HepG2 (cell line): ENCODE data around the gene VPS52. TPM values are rescaled to one million over a fixed set of nuclear protein-coding genes. Genes with fewer than 3 reads are reported as not detected.
A peak's percentile ranks its signal among the peaks of the same experiment; 100 is the strongest.

Experiments used
- ATAC-seq: fragments of 200-7000 bp; cut with Tn5 transposase; 3 replicates; pipeline ENCODE4 v1.9.1; 2020; ENCODE audit warnings: mild to moderate bottlenecking, moderate library complexity
- BruUV-seq: library from RNA; stranded (reverse); fragments of 400-500 nt; replicated peaks from 2 replicates; lab custom pipeline; 2021; lab: Mats Ljungman, UMichigan
- CTCF ChIA-PET: fragments of 300-600 bp; formaldehyde crosslinking; extraction: SDS; loops from one replicate; lab custom pipeline; 2021; ENCODE audit warnings: low total read pairs, inconsistent platforms, low intra/inter-chr PET ratio; lab: Yijun Ruan, JAX
- POLR2A ChIA-PET: fragments of 350-600 bp; sonication (Branson Sonifier 250); formaldehyde crosslinking; loops from one replicate; lab custom pipeline; 2020; ENCODE audit warnings: antibody characterized with exemption, inconsistent platforms; lab: Yijun Ruan, JAX
- DNase-seq: peaks from one replicate; pipeline ENCODE4 v3.0.0-alpha.2; 2015; ENCODE audit warnings: low spot score
- FAIRE-seq: peaks from 3 replicates; lab custom pipeline; 2011; peaks lifted over from hg19 to GRCh38; lab: Jason Lieb, UNC
- H2AFZ ChIP-seq: one replicate; pipeline ENCODE4 v1.6.1; 2011; ENCODE audit warnings: low read length, inconsistent platforms
- H3K27ac ChIP-seq: fragments of 300-600 bp; 3 replicates; pipeline ENCODE4 v1.8.0; 2011; ENCODE audit warnings: mixed run types, mild to moderate bottlenecking, mixed read lengths, low read length, inconsistent platforms; ENCODE audit not compliant: insufficient read depth; ENCODE audit errors: extremely low read length
- H3K27me3 ChIP-seq, 2 experiments: fragments of 200-600 bp in 1 of 2; 2 replicates in 1 of 2; 3 replicates in 1 of 2; pipeline versions ENCODE4 v1.6.0 to v1.8.0; 2011; ENCODE audit warnings: low read length in 2 of 2, mild to moderate bottlenecking in 2 of 2, moderate library complexity in 2 of 2, inconsistent platforms in 1 of 2; ENCODE audit not compliant: insufficient read depth in 2 of 2, control insufficient read depth in 1 of 2
- H3K36me3 ChIP-seq, 2 experiments: fragments of 200-600 bp in 1 of 2; replicated peaks in 1 of 2; 2 replicates in 1 of 2; 3 replicates in 1 of 2; pipeline versions ENCODE4 v1.5.1 to v1.8.0; 2011; ENCODE audit warnings: low read length in 2 of 2, inconsistent platforms in 1 of 2; ENCODE audit not compliant: insufficient read depth in 2 of 2, control insufficient read depth in 1 of 2
- H3K4me1 ChIP-seq: 2 replicates; pipeline ENCODE4 v1.5.1; 2012; ENCODE audit warnings: low read length, inconsistent platforms; ENCODE audit not compliant: insufficient read depth
- H3K4me2 ChIP-seq: 2 replicates; pipeline ENCODE4 v1.6.0; 2011; ENCODE audit warnings: low read depth, low read length, inconsistent platforms
- H3K4me3 ChIP-seq, 3 experiments: fragments of 200-600 bp in 1 of 3; sonication (generic), shearing (Covaris generic) in 1 of 3; replicated peaks in 1 of 3; 2 replicates each; pipeline ENCODE4 v1.5.1; 2011 to 2016; ENCODE audit warnings: low read length in 3 of 3, inconsistent platforms in 2 of 3, low read depth in 2 of 3, mild to moderate bottlenecking in 2 of 3, control low read depth in 1 of 3, mixed read lengths in 1 of 3; ENCODE audit not compliant: insufficient read depth in 1 of 3
- H3K79me2 ChIP-seq: one replicate; pipeline ENCODE4 v1.6.1; 2011; ENCODE audit warnings: low read length, inconsistent platforms; ENCODE audit not compliant: insufficient read depth
- H3K9ac ChIP-seq: 2 replicates; pipeline ENCODE4 v1.6.0; 2011; ENCODE audit warnings: mild to moderate bottlenecking, low read depth, low read length, inconsistent platforms; ENCODE audit not compliant: insufficient read depth
- H3K9me3 ChIP-seq: 2 replicates; pipeline ENCODE4 v1.5.1; 2012; ENCODE audit warnings: mild to moderate bottlenecking, low read length
- H4K20me1 ChIP-seq: 2 replicates; pipeline ENCODE4 v1.6.0; 2011; ENCODE audit warnings: inconsistent platforms, mild to moderate bottlenecking, low read length, moderate library complexity; ENCODE audit not compliant: insufficient read depth
- GLI4 ChIP-seq: sonication (generic); formaldehyde crosslinking; IDR thresholded peaks from 2 replicates; pipeline ENCODE4 v1.5.1; 2020; ENCODE audit warnings: missing genetic modification reagents, mild to moderate bottlenecking, moderate library complexity, borderline replicate concordance
- NFIB ChIP-seq: sonication (generic); formaldehyde crosslinking; IDR thresholded peaks from 2 replicates; pipeline ENCODE4 v1.9.0; 2021; ENCODE audit warnings: missing genetic modification reagents, mild to moderate bottlenecking, borderline replicate concordance
- SMAD1 ChIP-seq: sonication (generic); formaldehyde crosslinking; IDR thresholded peaks from 2 replicates; pipeline ENCODE4 v1.4.0; 2020; ENCODE audit warnings: missing genetic modification reagents, low read depth, mild to moderate bottlenecking, borderline replicate concordance
- TCF7L2 ChIP-seq: IDR thresholded peaks from 2 replicates; pipeline ENCODE4 v1.6.1; 2011; ENCODE audit warnings: mild to moderate bottlenecking, low read depth, low read length, moderate library complexity
- ZFP62 ChIP-seq: sonication (generic); formaldehyde crosslinking; IDR thresholded peaks from 2 replicates; pipeline ENCODE4 v1.4.0; 2020; ENCODE audit warnings: missing genetic modification reagents
- ZNF225 ChIP-seq: sonication (generic); formaldehyde crosslinking; IDR thresholded peaks from 2 replicates; pipeline ENCODE4 v1.4.0; 2020; ENCODE audit warnings: mild to moderate bottlenecking, missing genetic modification reagents
- ZNF816 ChIP-seq: sonication (generic); formaldehyde crosslinking; IDR thresholded peaks from 2 replicates; pipeline ENCODE4 v1.8.0; 2022; ENCODE audit warnings: missing genetic modification reagents, mild to moderate bottlenecking, borderline replicate concordance
- WGBS: methylation state at CpG from one replicate; pipeline ENCODE4 v1.1.6; 2017; ENCODE audit warnings: low lambda C conversion rate; 5-methylcytosine and 5-hydroxymethylcytosine counted together
- in situ Hi-C: cut with HindIII; loops from 2 replicates; pipeline ENCODE4 v1.10.0; 2017; ENCODE audit warnings: low pct_unique_long_range_greater_than_20kb; ENCODE audit not compliant: extremely low pct_ligation_motif_present
- intact Hi-C: fragments of 100-400 bp; cut with micrococcal nuclease; formaldehyde crosslinking; loops from one replicate; pipeline ENCODE4 v1.10.0; 2022; ENCODE audit not compliant: unreplicated experiment
- polyA plus RNA-seq, 8 experiments: library from polyadenylated mRNA; depleted of rRNA in 3 of 8; stranded (reverse) in 7 of 8; unstranded in 1 of 8; fragments of >200 nt; fragmentation: Illumina TruSeq in 4 of 8; extraction: Trizol in 4 of 8; gene quantifications; 2 replicates each; pipeline versions ENCODE4 v1.2.1 to v1.2.3, GENCODE V29; 2011 to 2016; ENCODE audit warnings: low read depth in 4 of 8, missing spikeins in 1 of 8, mixed read lengths in 1 of 8; ENCODE audit not compliant: insufficient read depth in 1 of 8
- total RNA-seq, 5 experiments: library from RNA; depleted of rRNA; stranded (reverse); fragments of >200 nt; fragmentation: Illumina TruSeq; extraction: Trizol; gene quantifications; 2 replicates each; pipeline ENCODE4 v1.2.3, GENCODE V29; 2016; ENCODE audit warnings: low read depth in 1 of 5
- TF ChIP-seq, protein P1 (sequence below): sonication (generic); formaldehyde crosslinking; IDR thresholded peaks from 2 replicates; pipeline ENCODE4 v1.4.0; 2020; ENCODE audit warnings: missing genetic modification reagents, mild to moderate bottlenecking, borderline replicate concordance
- TF ChIP-seq, protein P2 (sequence below): sonication (generic); formaldehyde crosslinking; IDR thresholded peaks from 2 replicates; pipeline ENCODE4 v1.4.0; 2020; ENCODE audit warnings: missing genetic modification reagents

VPS52 gene
- total and polyA plus RNA-seq, 2 of the 13 experiments (the other 11 are each of a cell fraction or from before 2014, with no cell fraction given) = 48.9 to 85.5 TPM

DNA sequence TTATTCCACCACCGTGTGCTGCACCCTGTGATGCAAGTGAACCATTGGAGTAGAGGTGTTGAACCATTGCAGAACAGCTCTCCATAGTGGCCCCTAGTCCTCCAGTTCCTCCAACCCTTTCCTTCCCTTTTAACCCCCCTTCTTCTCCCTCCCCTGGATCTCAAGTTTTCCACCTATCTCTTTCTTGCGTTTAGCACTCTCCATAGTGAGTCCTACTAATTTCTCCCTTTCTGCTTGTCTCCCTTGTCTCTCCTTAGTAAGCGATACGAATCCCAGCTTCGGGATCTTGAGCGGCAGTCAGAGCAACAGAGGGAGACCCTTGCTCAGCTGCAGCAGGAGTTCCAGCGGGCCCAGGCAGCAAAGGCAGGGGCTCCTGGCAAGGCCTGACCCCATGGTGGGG is 18.8 kb upstream of the VPS52 start:
- H3K9me3 ChIP-seq = no peaks in the 10 kb centered on the region
- H3K27ac ChIP-seq = peak overlapping the region; percentile 56
- H3K79me2 ChIP-seq = peaks cover 27% of the 10 kb centered on the region
- peak overlapping the region; percentile 92 for H3K9ac ChIP-seq
- no TSS peak for BruUV-seq
- H4K20me1 ChIP-seq = no peaks in the 10 kb centered on the region
- no peak for FAIRE-seq
- TF ChIP-seq SMAD1 = no peak
- no peak for TF ChIP-seq NFIB
- no peak overlapping the region for H2AFZ ChIP-seq
- in situ Hi-C loops = loop anchor here (25.0 kb wide), 1 partner anchor 122 kb away; the partner anchor contains the start of genes CUTA, PHF1 and SYNGAP1
- peak overlapping the region; percentile 99 for H3K4me2 ChIP-seq
- 80% methylated on average over 7 of the region's 7 CpGs for WGBS
- POLR2A ChIA-PET = interaction anchor here (0.7 to 3.4 kb wide), 5 partner anchors 9 to 42 kb away, joined by 3 to 34 read pairs (median 14); partner anchors contain the start of genes B3GALT4, RGL2, RPS18 and VPS52
- intact Hi-C loops = no loop called here
- no peaks in the 10 kb centered on the region; a peak in 1 of 5 replicates for H3K27me3 ChIP-seq
- peaks cover 14 to 42% of the 10 kb centered on the region in 2 experiments for H3K36me3 ChIP-seq
- ATAC-seq = no peak
- H3K4me1 ChIP-seq = peaks cover 22% of the 10 kb centered on the region
- no peak for DNase-seq
- H3K4me3 ChIP-seq = peak overlapping the region; percentile 73 to 96 (median 94)
- CTCF ChIA-PET = interaction anchor here (1.4 kb wide), 1 partner anchor 9 kb away, joined by 3 read pairs; no protein-coding TSS in a partner anchor

DNA sequence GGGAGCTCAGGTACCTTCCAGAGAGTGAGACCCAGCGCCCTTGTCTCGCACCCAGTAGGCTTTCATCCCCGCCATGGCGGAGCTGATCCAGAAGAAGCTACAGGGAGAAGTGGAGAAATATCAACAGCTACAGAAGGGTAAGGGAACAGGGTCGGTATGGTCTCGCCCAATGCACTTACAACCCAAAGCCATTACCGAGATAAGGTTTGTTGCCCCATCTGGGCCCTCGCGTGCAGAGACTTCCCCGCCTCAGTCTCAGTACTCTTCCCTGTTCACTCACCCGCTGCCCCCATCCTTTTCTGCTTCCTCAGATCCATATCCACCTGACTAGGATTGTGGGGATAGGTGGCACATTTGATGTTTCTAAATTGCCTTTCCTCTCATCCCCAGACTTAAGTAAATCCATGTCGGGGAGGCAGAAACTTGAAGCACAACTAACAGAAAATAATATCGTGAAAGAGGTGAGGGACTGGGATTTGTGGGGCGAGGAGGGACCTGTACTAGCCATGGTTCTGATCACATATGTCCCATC is 18.2 kb upstream of the VPS52 start:
- POLR2A ChIA-PET = interaction anchor here (0.7 to 3.4 kb wide), 16 partner anchors 8 to 318 kb away, joined by 3 to 41 read pairs (median 8); partner anchors contain the start of genes B3GALT4, CUTA, HSD17B8 and PHF1
- Histone ChIP-seq H3K4me2 (peak overlapping the region; percentile 99), H3K36me3 (peaks cover 16 to 42% of the 10 kb centered on the region in 2 experiments), H3K79me2 (peaks cover 27% of the 10 kb centered on the region), H3K27me3 (no peaks in the 10 kb centered on the region; a peak in 1 of 5 replicates), H2AFZ (no peak overlapping the region), H3K27ac (peak overlapping the region; percentile 56), H3K4me1 (peaks cover 22% of the 10 kb centered on the region), H3K9ac (peak overlapping the region; percentile 92), H4K20me1 (no peaks in the 10 kb centered on the region), H3K9me3 (no peaks in the 10 kb centered on the region), H3K4me3 (peak overlapping the region; percentile 73 to 96 (median 94))
- 1% methylated on average over 14 of the region's 14 CpGs for WGBS
- intact Hi-C loops (loop anchor here (1.0 kb wide), 1 partner anchor 8 kb away; the partner anchor contains the start of gene RGL2), in situ Hi-C loops (loop anchor here (25.0 kb wide), 1 partner anchor 122 kb away; the partner anchor contains the start of genes CUTA, PHF1 and SYNGAP1)
- no peak for DNase-seq
- ATAC-seq = peak; percentile 36
- FAIRE-seq = no peak
- TSS peak; percentile 89 for BruUV-seq
- CTCF ChIA-PET = interaction anchor here (1.2 to 1.4 kb wide), 2 partner anchors 8 to 10 kb away, joined by 3 read pairs; no protein-coding TSS in a partner anchor
- TF ChIP-seq GLI4 (no peak), ZFP62 (CRISPR knock-in tag) (no peak), ZNF816 (CRISPR knock-in tag) (0 out of 2 replicates have a peak, but pooled peaks have one; percentile 30), TCF7L2 (no peak), ZNF225 (CRISPR knock-in tag) (no peak)
- TF ChIP-seq, protein P1, sequence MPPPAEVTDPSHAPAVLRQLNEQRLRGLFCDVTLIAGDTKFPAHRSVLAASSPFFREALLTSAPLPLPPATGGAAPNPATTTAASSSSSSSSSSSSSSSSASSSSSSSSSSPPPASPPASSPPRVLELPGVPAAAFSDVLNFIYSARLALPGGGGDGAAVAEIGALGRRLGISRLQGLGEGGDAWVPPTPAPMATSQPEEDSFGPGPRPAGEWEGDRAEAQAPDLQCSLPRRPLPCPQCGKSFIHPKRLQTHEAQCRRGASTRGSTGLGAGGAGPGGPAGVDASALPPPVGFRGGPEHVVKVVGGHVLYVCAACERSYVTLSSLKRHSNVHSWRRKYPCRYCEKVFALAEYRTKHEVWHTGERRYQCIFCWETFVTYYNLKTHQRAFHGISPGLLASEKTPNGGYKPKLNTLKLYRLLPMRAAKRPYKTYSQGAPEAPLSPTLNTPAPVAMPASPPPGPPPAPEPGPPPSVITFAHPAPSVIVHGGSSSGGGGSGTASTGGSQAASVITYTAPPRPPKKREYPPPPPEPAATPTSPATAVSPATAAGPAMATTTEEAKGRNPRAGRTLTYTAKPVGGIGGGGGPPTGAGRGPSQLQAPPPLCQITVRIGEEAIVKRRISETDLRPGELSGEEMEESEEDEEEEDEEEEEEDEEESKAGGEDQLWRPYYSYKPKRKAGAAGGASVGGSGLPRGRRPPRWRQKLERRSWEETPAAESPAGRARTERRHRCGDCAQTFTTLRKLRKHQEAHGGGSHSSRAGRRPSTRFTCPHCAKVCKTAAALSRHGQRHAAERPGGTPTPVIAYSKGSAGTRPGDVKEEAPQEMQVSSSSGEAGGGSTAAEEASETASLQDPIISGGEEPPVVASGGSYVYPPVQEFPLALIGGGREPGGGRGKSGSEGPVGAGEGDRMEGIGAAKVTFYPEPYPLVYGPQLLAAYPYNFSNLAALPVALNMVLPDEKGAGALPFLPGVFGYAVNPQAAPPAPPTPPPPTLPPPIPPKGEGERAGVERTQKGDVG (CRISPR knock-in tag) = no peak
- TF ChIP-seq, protein P2, sequence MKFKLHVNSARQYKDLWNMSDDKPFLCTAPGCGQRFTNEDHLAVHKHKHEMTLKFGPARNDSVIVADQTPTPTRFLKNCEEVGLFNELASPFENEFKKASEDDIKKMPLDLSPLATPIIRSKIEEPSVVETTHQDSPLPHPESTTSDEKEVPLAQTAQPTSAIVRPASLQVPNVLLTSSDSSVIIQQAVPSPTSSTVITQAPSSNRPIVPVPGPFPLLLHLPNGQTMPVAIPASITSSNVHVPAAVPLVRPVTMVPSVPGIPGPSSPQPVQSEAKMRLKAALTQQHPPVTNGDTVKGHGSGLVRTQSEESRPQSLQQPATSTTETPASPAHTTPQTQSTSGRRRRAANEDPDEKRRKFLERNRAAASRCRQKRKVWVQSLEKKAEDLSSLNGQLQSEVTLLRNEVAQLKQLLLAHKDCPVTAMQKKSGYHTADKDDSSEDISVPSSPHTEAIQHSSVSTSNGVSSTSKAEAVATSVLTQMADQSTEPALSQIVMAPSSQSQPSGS (CRISPR knock-in tag) = no peak; the same call in 1 of the 2 replicates
